MM.1S (cell line): ENCODE data around the gene SPACDR.

Source experiments
- EZH2 ChIP-seq: fragments of 300-600 bp; sonication (generic); optimal IDR thresholded peaks from 2 replicates; pipeline ENCODE3; 2017; ENCODE audit warnings: low read depth, mild to moderate bottlenecking, antibody characterized with exemption, low read length, mixed read lengths
- EZH2phosphoT487 ChIP-seq: fragments of 300-600 bp; sonication (generic); IDR thresholded peaks from 2 replicates; pipeline ENCODE4 v1.6.1; 2018; ENCODE audit warnings: antibody characterized with exemption, low read length
- TF ChIP-seq, protein P1 (sequence below): fragments of 300-600 bp; sonication (generic); IDR thresholded peaks from 2 replicates; pipeline ENCODE4 v1.5.1; 2016; ENCODE audit warnings: antibody characterized with exemption, low read length, mixed read lengths

DNA sequence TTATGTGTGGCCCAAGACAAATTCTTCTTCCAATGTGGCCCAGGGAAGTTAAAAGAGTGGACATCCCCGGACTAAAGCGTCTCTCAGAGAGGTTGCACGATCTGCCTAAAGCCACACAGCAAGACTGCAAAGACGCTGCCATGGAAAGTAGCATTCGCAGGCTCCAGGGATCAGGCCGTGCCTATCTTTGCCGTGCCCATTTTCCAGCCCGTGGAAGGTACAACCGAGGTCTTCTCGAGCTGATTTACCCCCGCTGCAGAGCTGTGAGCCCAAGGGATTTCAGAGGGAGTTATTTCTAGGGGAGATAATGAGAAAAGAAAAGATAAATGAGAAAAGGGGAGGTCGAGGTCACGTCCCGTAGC lies 18.6 kb upstream of the SPACDR start:
- TF ChIP-seq, protein P1, sequence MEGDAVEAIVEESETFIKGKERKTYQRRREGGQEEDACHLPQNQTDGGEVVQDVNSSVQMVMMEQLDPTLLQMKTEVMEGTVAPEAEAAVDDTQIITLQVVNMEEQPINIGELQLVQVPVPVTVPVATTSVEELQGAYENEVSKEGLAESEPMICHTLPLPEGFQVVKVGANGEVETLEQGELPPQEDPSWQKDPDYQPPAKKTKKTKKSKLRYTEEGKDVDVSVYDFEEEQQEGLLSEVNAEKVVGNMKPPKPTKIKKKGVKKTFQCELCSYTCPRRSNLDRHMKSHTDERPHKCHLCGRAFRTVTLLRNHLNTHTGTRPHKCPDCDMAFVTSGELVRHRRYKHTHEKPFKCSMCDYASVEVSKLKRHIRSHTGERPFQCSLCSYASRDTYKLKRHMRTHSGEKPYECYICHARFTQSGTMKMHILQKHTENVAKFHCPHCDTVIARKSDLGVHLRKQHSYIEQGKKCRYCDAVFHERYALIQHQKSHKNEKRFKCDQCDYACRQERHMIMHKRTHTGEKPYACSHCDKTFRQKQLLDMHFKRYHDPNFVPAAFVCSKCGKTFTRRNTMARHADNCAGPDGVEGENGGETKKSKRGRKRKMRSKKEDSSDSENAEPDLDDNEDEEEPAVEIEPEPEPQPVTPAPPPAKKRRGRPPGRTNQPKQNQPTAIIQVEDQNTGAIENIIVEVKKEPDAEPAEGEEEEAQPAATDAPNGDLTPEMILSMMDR: no peak
- no peak for TF ChIP-seq EZH2phosphoT487
- no peak for TF ChIP-seq EZH2
